PC-3 (cell line): ENCODE measurements around the gene OR2A12.

Source experiments
- CTCF ChIP-seq: fragments of 300-600 bp; sonication (generic); conservative IDR thresholded peaks from 2 replicates; pipeline ENCODE4 v1.5.1; 2017; ENCODE audit warnings: antibody characterized with exemption, low read depth, mild to moderate bottlenecking, low read length
- EZH2 ChIP-seq: fragments of 300-600 bp; sonication (generic); IDR thresholded peaks from one replicate; pipeline ENCODE4 v1.6.1; 2017; ENCODE audit warnings: antibody characterized with exemption, mild to moderate bottlenecking, low read length; ENCODE audit not compliant: unreplicated experiment
- EZH2phosphoT487 ChIP-seq: fragments of 300-600 bp; sonication (generic); IDR thresholded peaks from 2 replicates; pipeline ENCODE4 v1.6.1; 2018; ENCODE audit warnings: mild to moderate bottlenecking, antibody characterized with exemption, low read length, borderline replicate concordance

GRCh38 chr7:144069511-144069910, 16.6 kb upstream of the OR2A12 start, which contains the start of gene OR2A25:
- TF ChIP-seq CTCF: no peak
- no peak for TF ChIP-seq EZH2
- no peak for TF ChIP-seq EZH2phosphoT487
